Measurements from ENCODE around the gene ACTBL2. TPM values are rescaled to one million over a fixed set of nuclear protein-coding genes. Genes with fewer than 3 reads are reported as not detected.

ACTBL2 gene
- total and polyA plus RNA-seq, 2 of the 13 experiments (the other 11 are each of a cell fraction or from before 2014, with no cell fraction given): not detected

- H4K20me1 ChIP-seq (ENCODE audit: insufficient read depth, low read length): no peaks in the 10 kb centered on the region
- DNase-seq (ENCODE audit: low spot score) (no peak), ATAC-seq (no peak), FAIRE-seq (no peak)
- no peaks in the 10 kb centered on the region for H3K9me3 ChIP-seq (ENCODE audit: low read length)
- no peak overlapping the region for H3K27ac ChIP-seq (ENCODE audit: extremely low read length, insufficient read depth, low read length)
- POLR2A ChIA-PET: no interaction called here
- H3K79me2 ChIP-seq (ENCODE audit: insufficient read depth, low read length): no peaks in the 10 kb centered on the region
- no peaks in the 10 kb centered on the region for H3K4me1 ChIP-seq (ENCODE audit: insufficient read depth, low read length)
- BruUV-seq (replicated peaks): no TSS peak
- 0% methylated on average over 1 of the region's 1 CpG for WGBS (ENCODE audit: low lambda C conversion rate)
- H3K9ac ChIP-seq (ENCODE audit: insufficient read depth, low read depth, low read length): no peak overlapping the region
- CTCF ChIA-PET (ENCODE audit: low intra/inter-chr PET ratio, low total read pairs): no interaction called here
- in situ Hi-C loops (cut with HindIII; ENCODE audit: extremely low pct_ligation_motif_present, low pct_unique_long_range_greater_than_20kb): loop anchor here (25.0 kb wide), 1 partner anchor 951 kb away; the partner anchor contains the start of gene PLK2
- H3K4me3 ChIP-seq (replicated peaks in 1 of 3; ENCODE audit: insufficient read depth in 1 of 3, low read depth in 2 of 3, low read length in 3 of 3): no peak overlapping the region
- H2AFZ ChIP-seq (ENCODE audit: low read length): no peak overlapping the region
- intact Hi-C loops (cut with micrococcal nuclease; ENCODE audit: unreplicated experiment): no loop called here
- no peaks in the 10 kb centered on the region for H3K27me3 ChIP-seq (ENCODE audit: control insufficient read depth in 1 of 2, insufficient read depth in 2 of 2, low read length in 2 of 2)
- H3K4me2 ChIP-seq (ENCODE audit: low read depth, low read length): no peak overlapping the region
- no peaks in the 10 kb centered on the region for H3K36me3 ChIP-seq (replicated peaks in 1 of 2; ENCODE audit: control insufficient read depth in 1 of 2, insufficient read depth in 2 of 2, low read length in 2 of 2)
- TF ChIP-seq NCOA1 (CRISPR knock-in tag; IDR thresholded peaks at IDR 0.05) (no peak), ZKSCAN5 (CRISPR knock-in tag; IDR thresholded peaks at IDR 0.05) (no peak), RARA (CRISPR knock-in tag; IDR thresholded peaks at IDR 0.05) (no peak), ZNF17 (CRISPR knock-in tag; IDR thresholded peaks at IDR 0.05) (no peak), HNRNPK (IDR thresholded peaks at IDR 0.05; ENCODE audit: low read depth, low read length, poor library complexity, severe bottlenecking) (no peak), ZNF256 (CRISPR knock-in tag; conservative IDR thresholded peaks at IDR 0.05) (no peak), HOMEZ (CRISPR knock-in tag; IDR thresholded peaks at IDR 0.05; ENCODE audit: low read depth) (no peak), TBP (CRISPR knock-in tag; IDR thresholded peaks at IDR 0.05) (no peak), CBX1 (IDR thresholded peaks at IDR 0.05; ENCODE audit: low read depth) (no peak), ZNF772 (CRISPR knock-in tag; IDR thresholded peaks at IDR 0.05) (no peak), EZH2 (conservative IDR thresholded peaks at IDR 0.05; ENCODE audit: low read depth, low read length) (no peak), ZNF503 (CRISPR knock-in tag; IDR thresholded peaks at IDR 0.05) (no peak), SKI (IDR thresholded peaks at IDR 0.05; ENCODE audit: partially characterized antibody) (no peak), NR3C1 (CRISPR knock-in tag; IDR thresholded peaks at IDR 0.05) (no peak), NR2C2 (CRISPR knock-in tag; IDR thresholded peaks at IDR 0.05; ENCODE audit: borderline replicate concordance) (no peak), KAT8 (CRISPR knock-in tag; IDR thresholded peaks at IDR 0.05) (no peak), CEBPZ (IDR thresholded peaks at IDR 0.05; ENCODE audit: low read length) (no peak)
Observed at GRCh38 chr5:57511321-57511720, 28.7 kb upstream of the ACTBL2 start.

All from HepG2 (cell line).